Panc1 (cell line): ENCODE results near the gene GGCX. TPM values are rescaled to one million over a fixed set of nuclear protein-coding genes. Genes with fewer than 3 reads are reported as not detected.

ENCODE experiments used
- ATAC-seq: fragments of 200-7000 bp; cut with Tn5 transposase; 2 replicates; pipeline ENCODE4 v1.9.1; 2020; ENCODE audit warnings: mild to moderate bottlenecking, moderate library complexity
- BruUV-seq: library from RNA; stranded (reverse); fragments of 400-500 nt; replicated peaks from 2 replicates; lab custom pipeline; 2021; lab: Mats Ljungman, UMichigan
- CTCF ChIA-PET: fragments of 300-600 bp; sonication (Branson Sonifier 250); formaldehyde crosslinking; loops from one replicate; lab custom pipeline; 2022; ENCODE audit warnings: antibody characterized with exemption; lab: Charles Lee
- POLR2A ChIA-PET: fragments of 300-600 bp; sonication (Branson Sonifier 250); formaldehyde crosslinking; loops from one replicate; lab custom pipeline; 2022; ENCODE audit warnings: antibody characterized with exemption; lab: Charles Lee
- DNase-seq: peaks from one replicate; pipeline ENCODE4 v3.0.0-alpha.2; 2010; ENCODE audit warnings: low read depth, low spot score
- H3K27ac ChIP-seq: 2 replicates; pipeline ENCODE4 v1.5.1; 2011; ENCODE audit warnings: mild to moderate bottlenecking, low read length, inconsistent platforms
- H3K27me3 ChIP-seq: fragments of 200-500 bp; sonication (Bioruptor generic); 2 replicates; pipeline ENCODE4 v1.6.0; 2014; ENCODE audit warnings: low read length, inconsistent platforms; ENCODE audit not compliant: control insufficient read depth, insufficient read depth
- H3K36me3 ChIP-seq: fragments of 200-500 bp; sonication (Bioruptor generic); 2 replicates; pipeline ENCODE4 v1.5.1; 2014; ENCODE audit warnings: inconsistent platforms, mild to moderate bottlenecking, low read length, moderate library complexity; ENCODE audit not compliant: control insufficient read depth, insufficient read depth
- H3K4me1 ChIP-seq: 2 replicates; pipeline ENCODE4 v1.5.1; 2011; ENCODE audit warnings: inconsistent platforms, mild to moderate bottlenecking, low read length, moderate library complexity; ENCODE audit not compliant: control insufficient read depth, insufficient read depth
- H3K4me3 ChIP-seq, 2 experiments: 2 replicates each; pipeline ENCODE4 v1.5.1; 2011 to 2012; ENCODE audit warnings: low read depth in 2 of 2, low read length in 2 of 2, mild to moderate bottlenecking in 2 of 2, inconsistent platforms in 1 of 2, moderate library complexity in 1 of 2
- H3K9me3 ChIP-seq: fragments of 200-500 bp; sonication (Bioruptor generic); 2 replicates; pipeline ENCODE4 v1.5.1; 2014; ENCODE audit warnings: low read depth, mild to moderate bottlenecking, inconsistent platforms, low read length, moderate library complexity; ENCODE audit not compliant: control insufficient read depth, insufficient read depth
- POLR2AphosphoS5 ChIP-seq: IDR thresholded peaks from 2 replicates; pipeline ENCODE4 v1.6.1; 2012; ENCODE audit warnings: mild to moderate bottlenecking, low read depth, low read length, moderate library complexity
- SIN3A ChIP-seq: IDR thresholded peaks from 2 replicates; pipeline ENCODE4 v1.6.1; 2012; ENCODE audit warnings: low read depth, mild to moderate bottlenecking, low read length, moderate library complexity, borderline replicate concordance; ENCODE audit not compliant: insufficient read depth
- TCF7L2 ChIP-seq: IDR thresholded peaks from 2 replicates; pipeline ENCODE4 v1.6.1; 2011; ENCODE audit warnings: mild to moderate bottlenecking, low read depth, low read length, inconsistent platforms
- in situ Hi-C: cut with HindIII; loops from 2 replicates; pipeline ENCODE4 v1.10.0; 2016; ENCODE audit warnings: low sequenced_read_pairs, low pct_unique_long_range_greater_than_20kb
- intact Hi-C: fragments of 100-400 bp; cut with micrococcal nuclease; formaldehyde crosslinking; loops from one replicate; pipeline ENCODE4 v1.10.0; 2022; ENCODE audit not compliant: unreplicated experiment
- total RNA-seq: library from RNA; stranded (reverse); gene quantifications from one replicate; pipeline ENCODE4 v1.2.1, GENCODE V29; 2021; ENCODE audit not compliant: unreplicated experiment
- TF ChIP-seq, protein P1 (sequence below), 2 experiments: IDR thresholded peaks; 2 replicates each; pipeline ENCODE4 v1.6.1; 2011 to 2012; ENCODE audit warnings: low read depth in 2 of 2, control low read depth in 1 of 2, low read length in 1 of 2, mild to moderate bottlenecking in 1 of 2, moderate library complexity in 1 of 2; ENCODE audit not compliant: insufficient read depth in 1 of 2
- TF ChIP-seq, protein P2 (sequence below): fragments of 450-650 bp; IDR thresholded peaks from 2 replicates; pipeline ENCODE4 v1.5.1; 2017; ENCODE audit warnings: mild to moderate bottlenecking

GGCX gene
- total RNA-seq, 1 experiment from 2014 or later = 64.1 TPM

GRCh38 chr2:85516653-85517389 lies 44.5 kb downstream of the GGCX start:
- intact Hi-C loops (no loop called here), in situ Hi-C loops (no loop called here)
- peak; percentile 82 for ATAC-seq
- no peaks in the 10 kb centered on the region for H3K9me3 ChIP-seq
- H3K4me1 ChIP-seq = peaks cover 79% of the 10 kb centered on the region
- TF ChIP-seq, protein P1, sequence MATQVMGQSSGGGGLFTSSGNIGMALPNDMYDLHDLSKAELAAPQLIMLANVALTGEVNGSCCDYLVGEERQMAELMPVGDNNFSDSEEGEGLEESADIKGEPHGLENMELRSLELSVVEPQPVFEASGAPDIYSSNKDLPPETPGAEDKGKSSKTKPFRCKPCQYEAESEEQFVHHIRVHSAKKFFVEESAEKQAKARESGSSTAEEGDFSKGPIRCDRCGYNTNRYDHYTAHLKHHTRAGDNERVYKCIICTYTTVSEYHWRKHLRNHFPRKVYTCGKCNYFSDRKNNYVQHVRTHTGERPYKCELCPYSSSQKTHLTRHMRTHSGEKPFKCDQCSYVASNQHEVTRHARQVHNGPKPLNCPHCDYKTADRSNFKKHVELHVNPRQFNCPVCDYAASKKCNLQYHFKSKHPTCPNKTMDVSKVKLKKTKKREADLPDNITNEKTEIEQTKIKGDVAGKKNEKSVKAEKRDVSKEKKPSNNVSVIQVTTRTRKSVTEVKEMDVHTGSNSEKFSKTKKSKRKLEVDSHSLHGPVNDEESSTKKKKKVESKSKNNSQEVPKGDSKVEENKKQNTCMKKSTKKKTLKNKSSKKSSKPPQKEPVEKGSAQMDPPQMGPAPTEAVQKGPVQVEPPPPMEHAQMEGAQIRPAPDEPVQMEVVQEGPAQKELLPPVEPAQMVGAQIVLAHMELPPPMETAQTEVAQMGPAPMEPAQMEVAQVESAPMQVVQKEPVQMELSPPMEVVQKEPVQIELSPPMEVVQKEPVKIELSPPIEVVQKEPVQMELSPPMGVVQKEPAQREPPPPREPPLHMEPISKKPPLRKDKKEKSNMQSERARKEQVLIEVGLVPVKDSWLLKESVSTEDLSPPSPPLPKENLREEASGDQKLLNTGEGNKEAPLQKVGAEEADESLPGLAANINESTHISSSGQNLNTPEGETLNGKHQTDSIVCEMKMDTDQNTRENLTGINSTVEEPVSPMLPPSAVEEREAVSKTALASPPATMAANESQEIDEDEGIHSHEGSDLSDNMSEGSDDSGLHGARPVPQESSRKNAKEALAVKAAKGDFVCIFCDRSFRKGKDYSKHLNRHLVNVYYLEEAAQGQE (IDR thresholded peaks at IDR 0.05; ENCODE audit: insufficient read depth in 1 of 2, low read depth in 2 of 2, low read length in 1 of 2) = no peak
- TF ChIP-seq, protein P2, sequence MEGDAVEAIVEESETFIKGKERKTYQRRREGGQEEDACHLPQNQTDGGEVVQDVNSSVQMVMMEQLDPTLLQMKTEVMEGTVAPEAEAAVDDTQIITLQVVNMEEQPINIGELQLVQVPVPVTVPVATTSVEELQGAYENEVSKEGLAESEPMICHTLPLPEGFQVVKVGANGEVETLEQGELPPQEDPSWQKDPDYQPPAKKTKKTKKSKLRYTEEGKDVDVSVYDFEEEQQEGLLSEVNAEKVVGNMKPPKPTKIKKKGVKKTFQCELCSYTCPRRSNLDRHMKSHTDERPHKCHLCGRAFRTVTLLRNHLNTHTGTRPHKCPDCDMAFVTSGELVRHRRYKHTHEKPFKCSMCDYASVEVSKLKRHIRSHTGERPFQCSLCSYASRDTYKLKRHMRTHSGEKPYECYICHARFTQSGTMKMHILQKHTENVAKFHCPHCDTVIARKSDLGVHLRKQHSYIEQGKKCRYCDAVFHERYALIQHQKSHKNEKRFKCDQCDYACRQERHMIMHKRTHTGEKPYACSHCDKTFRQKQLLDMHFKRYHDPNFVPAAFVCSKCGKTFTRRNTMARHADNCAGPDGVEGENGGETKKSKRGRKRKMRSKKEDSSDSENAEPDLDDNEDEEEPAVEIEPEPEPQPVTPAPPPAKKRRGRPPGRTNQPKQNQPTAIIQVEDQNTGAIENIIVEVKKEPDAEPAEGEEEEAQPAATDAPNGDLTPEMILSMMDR = no peak
- no TSS peak for BruUV-seq
- H3K4me3 ChIP-seq = peak overlapping the region in 1 of 2 experiments; percentile 14; a peak in 1 of 4 replicates
- no peaks in the 10 kb centered on the region for H3K36me3 ChIP-seq
- no peak for DNase-seq
- ChIA-PET POLR2A (interaction anchor here (0.6 to 0.7 kb wide), 4 partner anchors 8 to 578 kb away, joined by 3 to 9 read pairs (median 6); no protein-coding TSS in a partner anchor), CTCF (no interaction called here)
- no peaks in the 10 kb centered on the region for H3K27me3 ChIP-seq
- H3K27ac ChIP-seq = peak overlapping the region; percentile 94

GRCh38 chr2:85514323-85514722 lies 47.0 kb downstream of the GGCX start:
- Histone ChIP-seq H3K27me3 (no peaks in the 10 kb centered on the region), H3K4me1 (peaks cover 74% of the 10 kb centered on the region), H3K4me3 (no peak overlapping the region), H3K9me3 (no peaks in the 10 kb centered on the region), H3K27ac (peak overlapping the region; percentile 94), H3K36me3 (no peaks in the 10 kb centered on the region)
- ATAC-seq (no peak), DNase-seq (no peak)
- TF ChIP-seq SIN3A = no peak
- TF ChIP-seq POLR2AphosphoS5 = no peak
- TF ChIP-seq, protein P1 (IDR thresholded peaks at IDR 0.05; ENCODE audit: insufficient read depth in 1 of 2, low read depth in 2 of 2, low read length in 1 of 2) = no peak
- no peak; the same call in 1 of the 2 replicates for TF ChIP-seq TCF7L2
- TF ChIP-seq, protein P2 = no peak
- intact Hi-C loops (no loop called here), in situ Hi-C loops (no loop called here)
- ChIA-PET CTCF (no interaction called here), POLR2A (interaction anchor here (0.8 kb wide), 1 partner anchor 25 kb away, joined by 3 read pairs; the partner anchor contains the start of gene MAT2A)
- BruUV-seq = no TSS peak
